ENCODE measurements around the gene AK5.

- TF ChIP-seq CTCF (IDR thresholded peaks at IDR 0.05) = no peak
- no peak for TF ChIP-seq POLR2A (IDR thresholded peaks at IDR 0.05)
Measured at GRCh38 chr1:77413541-77414335, 131.9 kb downstream of the AK5 start.
